Fibroblast of lung (primary cell): ENCODE measurements around the gene ZNF469.

Experiments
- CTCF ChIP-seq, 2 donors: IDR thresholded peaks in 1 of 2; conservative IDR thresholded peaks in 1 of 2; 1 replicate in 1 of 2; 2 replicates in 1 of 2; pipeline ENCODE4 v1.5.1; 2011 to 2012; ENCODE audit warnings: low read length in 2 of 2, control low read depth in 1 of 2, inconsistent platforms in 1 of 2, low read depth in 1 of 2, mild to moderate bottlenecking in 1 of 2
- EZH2 ChIP-seq: IDR thresholded peaks from 2 replicates; pipeline ENCODE4 v1.5.1; 2012; ENCODE audit warnings: low read length, control low read depth, mild to moderate bottlenecking; ENCODE audit errors: missing control alignments

- TF ChIP-seq CTCF (conservative IDR thresholded peaks at IDR 0.05 in 1 of 2, IDR thresholded peaks at IDR 0.05 in 1 of 2; ENCODE audit: low read depth in 1 of 2, low read length in 2 of 2) (no peak), EZH2 (no peak)
Observed at GRCh38 chr16:88367560-88367959, 15.2 kb upstream of the ZNF469 start.
